GM18873 (cell line): Measurements from ENCODE around the gene AARS1.
A peak's percentile ranks its signal among the peaks of the same experiment; 100 is the strongest.
"Not testable (repeated sequence)": the region's sequence is repeated elsewhere in the genome, so short reads cannot be mapped to it uniquely, and the experiment has no call there.

Experiments used
- ATAC-seq: cut with Tn5 transposase; IDR thresholded peaks from one replicate; pipeline ENCODE4 v1.9.1; 2021; ENCODE audit warnings: mild to moderate bottlenecking, moderate library complexity, moderate number of reproducible peaks; ENCODE audit not compliant: unreplicated experiment, low FRiP score

AARS1 gene

GRCh38 chr16:70289229-70290094 lies at the start of gene AARS1:
Gene AARS1 (minus strand): TSS chr16:70289506. CDS start chr16:70282763, 6,743 bp downstream.
- ATAC-seq: peak; percentile 98

- ATAC-seq: no peak
Measured at GRCh38 chr16:70337814-70338213, 48.5 kb upstream of the AARS1 start.

GRCh38 chr16:70332728-70333127 lies 43.4 kb upstream of the AARS1 start:
- not testable (repeated sequence) for ATAC-seq

- no peak for ATAC-seq
Measured at GRCh38 chr16:70331588-70332358, 42.5 kb upstream of the AARS1 start.

- no peak for ATAC-seq
Measured at GRCh38 chr16:70331091-70331490, 41.8 kb upstream of the AARS1 start.

- no peak for ATAC-seq
Measured at GRCh38 chr16:70324998-70325747, 35.9 kb upstream of the AARS1 start.

GRCh38 chr16:70320121-70320520 lies 30.8 kb upstream of the AARS1 start:
- ATAC-seq: no peak

GRCh38 chr16:70307726-70308125 lies 18.4 kb upstream of the AARS1 start:
- ATAC-seq: not testable (repeated sequence)

GRCh38 chr16:70306880-70307279 lies 17.6 kb upstream of the AARS1 start:
- no peak for ATAC-seq

GRCh38 chr16:70304892-70305448 lies 15.7 kb upstream of the AARS1 start:
- no peak for ATAC-seq

GRCh38 chr16:70302745-70303144 lies 13.4 kb upstream of the AARS1 start:
- no peak for ATAC-seq

- ATAC-seq: no peak
Measured at GRCh38 chr16:70301121-70301520, 11.8 kb upstream of the AARS1 start.

- ATAC-seq: no peak
Measured at GRCh38 chr16:70298988-70299938, 10.0 kb upstream of the AARS1 start, which contains the start of gene DDX19B. Gene DDX19B (plus strand): TSS chr16:70299186. CDS start chr16:70299298, 112 bp downstream.

GRCh38 chr16:70295634-70296033 lies 6.3 kb upstream of the AARS1 start:
- no peak for ATAC-seq

- ATAC-seq: no peak
Measured at GRCh38 chr16:70294385-70295025, 5.2 kb upstream of the AARS1 start.

- not testable (repeated sequence) for ATAC-seq
Measured at GRCh38 chr16:70292148-70292547, 2.8 kb upstream of the AARS1 start.

- ATAC-seq: no peak
Measured at GRCh38 chr16:70290949-70291519, 1.7 kb upstream of the AARS1 start.

- ATAC-seq: not testable (repeated sequence)
Measured at GRCh38 chr16:70287304-70287971, 1.9 kb downstream of the AARS1 start.
